ENCODE measurements around the gene WSB1.
A peak's percentile ranks its signal among the peaks of the same experiment; 100 is the strongest.
"Not testable (repeated sequence)": the region's sequence is repeated elsewhere in the genome, so short reads cannot be mapped to it uniquely, and the experiment has no call there.

Gene WSB1

DNA sequence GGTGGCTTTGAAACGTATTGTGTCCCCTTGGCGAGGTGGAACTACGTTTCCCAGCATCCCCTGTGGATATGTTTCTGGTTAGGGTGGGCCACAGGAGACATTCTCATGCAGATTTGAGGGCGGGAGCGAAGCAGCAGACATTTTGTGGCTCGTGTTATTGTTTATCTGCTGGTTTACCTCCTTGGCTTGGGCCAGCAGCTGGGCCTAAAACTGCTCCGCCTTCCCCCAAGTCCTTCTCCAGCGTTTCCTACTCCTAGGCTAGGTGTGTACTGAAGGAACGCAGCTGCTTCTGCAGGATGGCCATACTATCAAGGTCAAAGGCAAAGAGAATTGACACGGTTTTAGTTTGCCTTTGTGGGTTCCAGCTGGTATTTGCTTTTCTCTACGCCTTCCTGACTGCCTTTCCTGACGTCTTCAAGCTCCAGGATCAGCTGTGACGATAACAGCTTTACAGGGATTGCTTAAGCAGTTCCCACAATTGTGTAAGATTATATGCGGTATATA lies 17.2 kb upstream of the WSB1 start:
- no peaks in the 10 kb centered on the region for H3K4me1 ChIP-seq (ENCODE audit: control insufficient read depth, insufficient read depth, low read length)
- H3K4me3 ChIP-seq (ENCODE audit: low read depth, low read length): no peak overlapping the region
- no peak overlapping the region for H3K27ac ChIP-seq (ENCODE audit: extremely low read depth, low read depth, low read length)
- POLR2A ChIA-PET: interaction anchor here (0.6 to 3.3 kb wide), 2 partner anchors 8 to 18 kb away, joined by 9 to 16 read pairs; partner anchors contain the start of gene WSB1
- H3K36me3 ChIP-seq (ENCODE audit: control insufficient read depth in 2 of 2, insufficient read depth in 1 of 2, low read length in 2 of 2): no peaks in the 10 kb centered on the region
- TF ChIP-seq ZNF10 (tag by site-specific recombination; IDR thresholded peaks at IDR 0.05) (peak; percentile 88), SP7 (tag by site-specific recombination; IDR thresholded peaks at IDR 0.05) (no peak)
- no peaks in the 10 kb centered on the region for H3K9me3 ChIP-seq (ENCODE audit: control insufficient read depth, insufficient read depth, low read depth, low read length)
- CTCF ChIA-PET: interaction anchor here (0.6 to 1.4 kb wide), 2 partner anchors 14 to 40 kb away, joined by 5 read pairs; no protein-coding TSS in a partner anchor

DNA sequence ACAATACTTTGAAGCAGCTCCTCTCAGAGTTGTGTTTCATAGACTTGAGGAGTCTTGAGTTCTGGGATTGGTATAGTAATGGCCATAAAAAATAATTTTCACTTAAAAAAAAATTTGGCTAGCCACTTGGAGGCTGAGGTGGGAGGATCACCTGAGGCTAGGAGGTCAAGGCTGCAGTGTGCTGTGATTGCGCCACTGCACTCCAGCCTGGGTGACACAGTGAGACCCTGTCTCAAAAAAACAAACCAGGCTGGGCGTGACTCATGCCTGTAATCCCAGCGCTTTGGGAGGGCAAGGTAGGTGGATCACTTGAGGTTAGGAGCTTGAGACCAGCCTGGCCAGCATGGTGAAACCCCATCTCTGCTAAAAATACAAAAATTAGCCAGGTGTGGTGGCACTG lies 14.8 kb upstream of the WSB1 start:
- H3K4me1 ChIP-seq (ENCODE audit: control insufficient read depth, insufficient read depth, low read length); H3K27ac ChIP-seq (ENCODE audit: extremely low read depth, low read depth, low read length); H3K4me3 ChIP-seq (ENCODE audit: low read depth, low read length); H3K36me3 ChIP-seq (ENCODE audit: control insufficient read depth in 2 of 2, insufficient read depth in 1 of 2, low read length in 2 of 2); H3K9me3 ChIP-seq (ENCODE audit: control insufficient read depth, insufficient read depth, low read depth, low read length): not testable (repeated sequence)
- ChIA-PET CTCF (interaction anchor here (0.6 to 1.5 kb wide), 6 partner anchors 7 to 366 kb away, joined by 3 to 8 read pairs (median 4); no protein-coding TSS in a partner anchor), POLR2A (interaction anchor here (3.3 kb wide), 1 partner anchor 15 kb away, joined by 16 read pairs; the partner anchor contains the start of gene WSB1)

DNA sequence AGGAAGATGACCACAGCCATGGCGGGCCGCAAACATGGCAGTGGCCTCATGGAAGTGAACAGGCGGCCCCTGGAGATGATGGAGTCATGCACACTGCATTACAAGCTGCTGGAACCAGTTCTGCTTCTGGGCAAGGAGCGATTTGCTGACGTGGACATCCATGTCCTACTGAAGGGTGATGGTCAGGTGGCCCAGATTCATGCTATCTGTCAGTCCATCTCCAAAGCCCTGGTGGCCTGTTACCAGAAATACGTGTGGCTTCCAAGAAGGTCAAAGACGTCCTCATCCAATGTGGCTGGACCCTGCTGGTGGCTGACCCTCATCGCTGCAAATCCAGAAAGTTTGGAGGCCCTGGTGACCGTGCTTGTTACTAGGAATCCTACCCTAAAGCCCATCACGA lies 13.4 kb upstream of the WSB1 start:
- POLR2A ChIA-PET: interaction anchor here (2.7 kb wide), 1 partner anchor 13 kb away, joined by 10 read pairs; the partner anchor contains the start of gene WSB1
- CTCF ChIA-PET: interaction anchor here (0.6 kb wide), 1 partner anchor 9 kb away, joined by 3 read pairs; no protein-coding TSS in a partner anchor

GRCh38 chr17:27281438-27281837 lies 12.5 kb upstream of the WSB1 start:
- Histone ChIP-seq H3K9me3 (ENCODE audit: control insufficient read depth, insufficient read depth, low read depth, low read length) (no peaks in the 10 kb centered on the region), H3K4me3 (ENCODE audit: low read depth, low read length) (no peak overlapping the region), H3K27ac (ENCODE audit: extremely low read depth, low read depth, low read length) (no peak overlapping the region), H3K36me3 (ENCODE audit: control insufficient read depth in 2 of 2, insufficient read depth in 1 of 2, low read length in 2 of 2) (no peaks in the 10 kb centered on the region), H3K4me1 (ENCODE audit: control insufficient read depth, insufficient read depth, low read length) (no peaks in the 10 kb centered on the region)
- ChIA-PET CTCF (interaction anchor here (1.0 to 1.1 kb wide), 2 partner anchors 45 to 73 kb away, joined by 3 to 4 read pairs; no protein-coding TSS in a partner anchor), POLR2A (interaction anchor here (0.7 to 2.7 kb wide), 2 partner anchors 13 to 24 kb away, joined by 3 to 10 read pairs; partner anchors contain the start of gene WSB1)
- TF ChIP-seq ZNF140 (tag by site-specific recombination; IDR thresholded peaks at IDR 0.05) (peak; percentile 19; the same call in 1 of the 2 replicates), ZNF280C (tag by site-specific recombination; IDR thresholded peaks at IDR 0.05) (no peak)

More for the DNA sequence above, 13.4 kb upstream of the WSB1 start:
- H3K36me3 ChIP-seq (ENCODE audit: control insufficient read depth in 2 of 2, insufficient read depth in 1 of 2, low read length in 2 of 2): no peaks in the 10 kb centered on the region
- no peaks in the 10 kb centered on the region for H3K4me1 ChIP-seq (ENCODE audit: control insufficient read depth, insufficient read depth, low read length)
- TF ChIP-seq ZNF221 (tag by site-specific recombination; IDR thresholded peaks at IDR 0.05; ENCODE audit: borderline replicate concordance) (no peak), ZNF404 (tag by site-specific recombination; IDR thresholded peaks at IDR 0.05) (no peak)
- no peak overlapping the region for H3K4me3 ChIP-seq (ENCODE audit: low read depth, low read length)
- no peaks in the 10 kb centered on the region for H3K9me3 ChIP-seq (ENCODE audit: control insufficient read depth, insufficient read depth, low read depth, low read length)
- H3K27ac ChIP-seq (ENCODE audit: extremely low read depth, low read depth, low read length): no peak overlapping the region

- Histone ChIP-seq H3K27ac (ENCODE audit: extremely low read depth, low read depth, low read length) (no peak overlapping the region), H3K4me3 (ENCODE audit: low read depth, low read length) (no peak overlapping the region), H3K4me1 (ENCODE audit: control insufficient read depth, insufficient read depth, low read length) (no peaks in the 10 kb centered on the region), H3K9me3 (ENCODE audit: control insufficient read depth, insufficient read depth, low read depth, low read length) (no peaks in the 10 kb centered on the region), H3K36me3 (ENCODE audit: control insufficient read depth in 2 of 2, insufficient read depth in 1 of 2, low read length in 2 of 2) (no peaks in the 10 kb centered on the region)
- ChIA-PET POLR2A (interaction anchor here (2.7 kb wide), 1 partner anchor 12 kb away, joined by 10 read pairs; the partner anchor contains the start of gene WSB1), CTCF (interaction anchor here (1.0 to 1.1 kb wide), 2 partner anchors 45 to 73 kb away, joined by 3 to 4 read pairs; no protein-coding TSS in a partner anchor)
- no peak for TF ChIP-seq BCL11B (tag by site-specific recombination; IDR thresholded peaks at IDR 0.05; ENCODE audit: low read depth)
- no peak for TF ChIP-seq GLIS2 (tag by site-specific recombination; IDR thresholded peaks at IDR 0.05)
- no peak for TF ChIP-seq ZNF362 (tag by site-specific recombination; IDR thresholded peaks at IDR 0.05)
- TF ChIP-seq ZNF138 (tag by site-specific recombination; IDR thresholded peaks at IDR 0.05; ENCODE audit: borderline replicate concordance): no peak
- no peak for TF ChIP-seq ZNF211 (tag by site-specific recombination; IDR thresholded peaks at IDR 0.05; ENCODE audit: low read depth)
- TF ChIP-seq REST (tag by site-specific recombination; IDR thresholded peaks at IDR 0.05): no peak
Measured at GRCh38 chr17:27282054-27282551, 11.8 kb upstream of the WSB1 start.

Data from HEK293 (cell line).